Lower leg skin (tissue), 3 donors: Measurements from ENCODE around the gene FARS2.

Source experiments
- POLR2A ChIP-seq, 2 donors: fragments of 450-650 bp; IDR thresholded peaks; one replicate each; pipeline ENCODE4 v1.6.1; 2016 to 2017; ENCODE audit warnings: antibody characterized with exemption in 2 of 2, mild to moderate bottlenecking in 1 of 2, moderate library complexity in 1 of 2
- TF ChIP-seq, protein P1 (sequence below), 3 donors: fragments of 450-650 bp; IDR thresholded peaks; one replicate each; pipeline ENCODE4 v1.5.1; 2016; ENCODE audit warnings: antibody characterized with exemption in 3 of 3, mild to moderate bottlenecking in 3 of 3, moderate library complexity in 2 of 3

GRCh38 chr6:5462856-5463255, 201.5 kb downstream of the FARS2 start:
- TF ChIP-seq, protein P1, sequence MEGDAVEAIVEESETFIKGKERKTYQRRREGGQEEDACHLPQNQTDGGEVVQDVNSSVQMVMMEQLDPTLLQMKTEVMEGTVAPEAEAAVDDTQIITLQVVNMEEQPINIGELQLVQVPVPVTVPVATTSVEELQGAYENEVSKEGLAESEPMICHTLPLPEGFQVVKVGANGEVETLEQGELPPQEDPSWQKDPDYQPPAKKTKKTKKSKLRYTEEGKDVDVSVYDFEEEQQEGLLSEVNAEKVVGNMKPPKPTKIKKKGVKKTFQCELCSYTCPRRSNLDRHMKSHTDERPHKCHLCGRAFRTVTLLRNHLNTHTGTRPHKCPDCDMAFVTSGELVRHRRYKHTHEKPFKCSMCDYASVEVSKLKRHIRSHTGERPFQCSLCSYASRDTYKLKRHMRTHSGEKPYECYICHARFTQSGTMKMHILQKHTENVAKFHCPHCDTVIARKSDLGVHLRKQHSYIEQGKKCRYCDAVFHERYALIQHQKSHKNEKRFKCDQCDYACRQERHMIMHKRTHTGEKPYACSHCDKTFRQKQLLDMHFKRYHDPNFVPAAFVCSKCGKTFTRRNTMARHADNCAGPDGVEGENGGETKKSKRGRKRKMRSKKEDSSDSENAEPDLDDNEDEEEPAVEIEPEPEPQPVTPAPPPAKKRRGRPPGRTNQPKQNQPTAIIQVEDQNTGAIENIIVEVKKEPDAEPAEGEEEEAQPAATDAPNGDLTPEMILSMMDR (IDR thresholded peaks at IDR 0.05): no peak
- no peak for TF ChIP-seq POLR2A (IDR thresholded peaks at IDR 0.05)
